ENCODE data around the gene AHSP.
"Not testable (repeated sequence)": the region's sequence is repeated elsewhere in the genome, so short reads cannot be mapped to it uniquely, and the experiment has no call there.

AHSP gene

DNA sequence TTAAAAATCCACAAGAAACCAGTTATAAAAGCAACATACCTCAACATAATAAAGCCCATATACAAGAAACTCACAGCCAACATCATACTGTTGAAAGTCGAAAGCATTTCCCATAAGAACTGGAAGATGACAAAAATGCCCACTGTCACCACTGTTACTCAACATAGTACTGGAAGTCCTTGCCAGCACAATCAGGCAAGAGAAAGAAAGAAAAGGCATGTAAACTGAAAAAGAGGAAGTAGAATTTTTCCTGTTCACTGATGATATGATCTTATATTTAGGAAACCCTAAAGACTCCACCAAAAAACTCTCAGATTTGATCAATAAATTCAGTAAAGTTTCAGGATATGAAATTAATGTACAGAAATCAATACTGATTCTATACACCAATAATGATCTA lies 45.1 kb downstream of the AHSP start:
- Histone ChIP-seq H3K4me3 (no peak overlapping the region), H3K36me3 (replicated peaks) (no peaks in the 10 kb centered on the region), H3K27me3 (ENCODE audit: low read depth) (no peaks in the 10 kb centered on the region), H3K4me1 (no peaks in the 10 kb centered on the region), H3K9me3 (no peaks in the 10 kb centered on the region)
- in situ Hi-C loops (cut with MboI; ENCODE audit: low sequenced_read_pairs) = no loop called here
- DNase-seq (ENCODE audit: low spot score in 2 of 2) = no peak

DNA sequence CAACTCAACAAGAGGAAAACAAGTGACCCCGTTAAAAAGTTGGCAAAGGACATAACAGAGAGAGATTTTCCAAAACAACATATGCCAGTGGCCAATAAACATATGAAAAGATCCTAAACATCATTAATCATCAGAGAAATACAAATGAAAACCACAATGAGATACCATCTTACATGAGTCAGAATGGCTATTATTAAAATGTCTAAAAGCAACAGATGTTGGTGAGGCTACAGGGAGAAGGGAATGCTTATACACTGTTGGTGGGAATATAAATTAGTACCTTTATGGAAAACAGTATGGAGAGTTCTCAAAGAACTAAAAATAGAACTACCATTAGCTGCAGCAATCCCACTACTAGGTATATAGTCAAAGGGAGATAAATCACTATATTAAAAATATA lies 46.5 kb downstream of the AHSP start:
- H3K9me3 ChIP-seq; H3K4me3 ChIP-seq; H3K4me1 ChIP-seq; H3K27me3 ChIP-seq (ENCODE audit: low read depth); DNase-seq (ENCODE audit: low spot score in 2 of 2); H3K36me3 ChIP-seq (replicated peaks); in situ Hi-C loops (cut with MboI; ENCODE audit: low sequenced_read_pairs): not testable (repeated sequence)

DNA sequence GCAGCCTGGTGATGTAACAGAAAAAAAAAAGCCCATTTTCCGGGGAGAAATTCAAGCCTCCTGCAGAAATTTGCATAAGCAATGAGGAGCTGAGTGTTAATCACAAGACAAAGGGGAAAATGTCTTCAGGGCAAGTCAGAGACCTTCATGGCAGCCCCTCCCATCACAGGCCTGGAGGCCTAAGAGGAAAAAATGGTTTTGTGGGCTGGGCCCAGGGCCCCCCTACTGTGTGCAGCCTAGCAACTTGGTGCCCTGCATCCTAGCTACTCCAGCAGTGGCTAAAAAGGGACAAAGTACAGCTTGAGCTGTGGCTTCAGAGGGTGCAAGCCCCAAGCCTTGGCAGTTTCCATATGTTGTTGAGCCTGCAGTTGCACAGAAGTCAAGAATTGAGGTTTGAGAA lies 49.7 kb downstream of the AHSP start:
- H3K36me3 ChIP-seq (replicated peaks) = no peaks in the 10 kb centered on the region
- in situ Hi-C loops (cut with MboI; ENCODE audit: low sequenced_read_pairs) = no loop called here
- no peaks in the 10 kb centered on the region for H3K9me3 ChIP-seq

More for the DNA sequence above, 49.7 kb downstream of the AHSP start:
- Histone ChIP-seq H3K4me3 (no peak overlapping the region), H3K27me3 (ENCODE audit: low read depth) (no peaks in the 10 kb centered on the region), H3K4me1 (no peaks in the 10 kb centered on the region)
- DNase-seq (ENCODE audit: low spot score in 2 of 2) = no peak

Measured in HAP-1 (cell line).